H54 (cell line): Measurements from ENCODE around the gene FBXO15.

Source experiments
- DNase-seq: peaks from one replicate; pipeline ENCODE4 v3.0.0; 2011; ENCODE audit warnings: low spot score, mixed read lengths; ENCODE audit not compliant: insufficient read length
- FAIRE-seq: peaks from 3 replicates; lab custom pipeline; 2011; peaks lifted over from hg19 to GRCh38; lab: Jason Lieb, UNC
- POLR2A ChIP-seq: IDR thresholded peaks from 2 replicates; pipeline ENCODE4 v1.6.1; 2011; ENCODE audit warnings: low read depth, mild to moderate bottlenecking, low read length

The FBXO15 gene

DNA sequence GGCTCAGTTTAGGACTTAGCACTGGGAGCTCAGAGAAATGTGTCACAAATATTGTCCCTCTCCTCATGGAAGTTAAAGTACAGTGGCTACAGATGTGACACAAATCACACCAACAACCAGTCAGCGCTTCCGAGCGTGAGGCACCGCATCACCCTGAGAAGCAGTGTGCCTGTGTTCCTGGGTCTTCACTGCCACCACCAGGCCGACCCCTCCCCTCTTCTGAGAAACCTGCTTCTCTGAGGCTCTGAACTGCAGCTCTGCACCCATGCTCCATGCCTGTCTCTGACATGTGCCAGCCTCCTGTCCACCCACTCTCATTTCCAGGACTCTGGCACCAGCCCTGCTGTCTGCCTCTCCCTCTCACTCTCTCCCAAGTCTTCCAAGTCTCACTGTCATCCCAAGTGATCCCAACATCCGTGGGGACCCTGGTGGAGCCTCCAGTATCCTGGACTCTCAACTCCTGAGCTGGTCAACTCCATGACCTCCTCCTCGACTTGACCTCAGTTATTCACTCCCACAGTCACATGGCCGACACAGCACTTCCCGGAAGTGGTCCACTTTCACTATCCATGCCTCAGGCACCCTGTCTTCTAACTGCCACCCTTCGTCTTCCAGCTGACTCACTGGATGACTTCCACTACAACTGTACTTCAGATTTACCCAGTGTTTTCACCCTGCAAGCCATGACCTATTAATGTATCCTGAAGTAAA lies 73.5 kb downstream of the FBXO15 start:
- no peak for TF ChIP-seq POLR2A
- FAIRE-seq: no peak
- no peak for DNase-seq

DNA sequence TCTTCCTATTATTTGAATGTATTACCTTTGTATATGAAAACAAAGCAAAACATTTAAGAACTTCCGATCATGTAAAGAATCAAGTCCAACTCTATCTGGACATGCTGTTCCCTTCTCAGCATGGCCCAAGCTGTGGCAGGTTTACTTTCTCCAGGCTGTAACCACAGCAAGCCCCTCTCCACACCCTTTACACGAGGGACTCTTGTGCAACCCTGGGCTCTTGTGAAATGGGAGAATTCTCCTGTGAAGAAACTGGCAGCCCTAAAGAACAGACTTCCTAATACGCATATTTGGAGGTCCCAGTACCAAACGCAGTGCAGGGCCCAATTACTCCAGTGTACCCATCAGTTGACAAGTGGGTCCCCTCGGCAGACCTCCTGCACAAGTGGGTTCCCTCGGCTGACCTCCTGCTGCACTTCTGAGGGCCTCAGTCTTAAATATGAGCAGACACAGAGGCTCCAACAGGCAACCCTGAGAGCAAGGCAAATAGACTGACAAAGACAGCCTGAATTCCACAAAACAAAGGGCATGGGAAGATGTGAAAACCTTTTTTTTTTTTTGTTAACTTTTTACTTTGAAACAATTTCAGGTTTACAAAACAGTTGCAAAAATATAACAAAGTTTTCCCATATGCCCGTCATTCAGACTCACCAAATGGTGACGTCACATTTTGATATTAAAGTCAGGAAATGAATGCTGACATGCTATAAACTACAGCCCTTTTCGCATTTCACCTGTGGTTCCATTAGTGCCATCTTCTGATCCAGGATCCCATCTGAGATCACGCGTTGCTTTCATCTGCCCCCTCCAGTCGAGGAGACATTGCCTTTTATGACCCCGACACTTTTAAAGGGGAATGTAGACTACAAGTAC lies 78.2 kb downstream of the FBXO15 start:
- no peak for FAIRE-seq
- no peak for DNase-seq
- no peak for TF ChIP-seq POLR2A

DNA sequence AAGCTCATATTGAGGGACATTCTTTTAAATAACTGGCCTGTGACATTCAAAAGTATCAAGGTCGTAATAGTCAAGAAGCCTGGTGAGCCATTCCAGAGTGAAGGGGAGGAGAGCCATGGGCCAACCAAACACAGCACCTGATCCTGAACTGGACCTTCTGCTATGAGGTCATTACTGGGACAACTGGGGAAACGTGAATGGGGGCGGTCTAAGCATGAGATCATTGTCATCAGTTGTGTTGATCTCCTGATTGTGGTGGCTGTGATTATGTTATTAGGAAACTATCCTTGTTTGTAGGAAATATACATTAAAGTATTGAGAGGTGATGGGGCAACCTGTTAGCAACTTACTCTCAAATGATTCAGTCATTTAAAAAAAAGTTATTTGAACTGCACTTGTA lies 79.3 kb downstream of the FBXO15 start:
- FAIRE-seq (no peak), DNase-seq (no peak)
- TF ChIP-seq POLR2A: no peak

DNA sequence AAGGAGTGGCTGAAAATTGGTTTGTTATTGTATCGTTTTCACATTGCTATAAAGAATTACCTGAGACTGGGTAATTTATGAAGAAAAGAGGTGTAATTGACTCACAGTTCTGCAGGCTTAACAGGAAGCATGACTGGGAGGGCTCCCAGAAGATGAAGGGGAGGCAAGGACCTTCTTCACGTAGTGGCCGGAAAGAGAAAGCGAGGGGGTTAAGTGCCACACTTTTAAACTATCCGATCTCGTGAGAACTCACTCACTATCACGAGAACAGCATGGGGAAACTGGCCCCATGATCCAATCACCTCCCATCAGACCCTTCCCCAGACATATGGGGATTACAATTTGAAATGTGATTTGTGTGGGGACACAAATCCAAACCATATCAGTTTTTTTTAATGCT lies 81.6 kb downstream of the FBXO15 start:
- FAIRE-seq (no peak), DNase-seq (no peak)
- no peak for TF ChIP-seq POLR2A

DNA sequence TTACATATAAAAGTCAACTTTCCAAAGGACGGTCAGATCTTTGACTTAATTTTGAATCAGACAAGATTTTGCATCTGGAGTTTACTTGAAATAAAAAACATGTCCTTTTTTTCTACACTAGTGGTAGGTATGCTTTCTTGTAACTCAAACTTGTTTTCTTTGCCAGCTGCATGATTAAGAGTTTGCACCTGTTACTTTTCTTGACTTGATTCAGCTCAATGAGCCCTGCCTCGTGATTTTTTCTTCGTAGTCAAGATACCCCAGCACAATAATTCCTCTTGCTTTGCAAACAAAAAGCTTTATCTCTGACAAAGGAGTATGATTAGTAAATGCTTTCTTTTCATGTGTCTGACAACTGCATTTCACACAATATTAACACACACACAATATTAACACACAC lies 82.3 kb downstream of the FBXO15 start:
- FAIRE-seq: no peak
- TF ChIP-seq POLR2A: no peak
- no peak for DNase-seq

DNA sequence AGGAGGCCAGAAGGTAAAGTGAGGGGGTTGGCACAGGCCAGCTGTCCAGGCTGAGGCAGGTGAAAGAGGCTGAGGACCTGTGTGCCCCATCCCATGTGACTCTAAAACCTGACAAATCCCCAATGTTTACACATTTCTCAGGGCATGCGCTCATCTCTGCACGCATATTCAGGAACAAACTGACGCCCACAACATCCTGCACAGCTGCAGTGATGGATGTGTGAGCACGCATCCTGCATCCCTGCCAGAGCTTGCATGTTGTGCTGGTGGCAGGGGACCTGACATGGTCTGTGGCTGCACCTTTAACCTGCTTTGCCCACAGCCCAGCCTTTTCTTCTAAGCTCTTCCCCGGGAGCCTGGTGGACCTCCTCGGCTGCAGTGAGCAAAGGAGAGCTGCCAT lies 83.1 kb downstream of the FBXO15 start:
- no peak for DNase-seq
- no peak for FAIRE-seq
- TF ChIP-seq POLR2A: no peak

DNA sequence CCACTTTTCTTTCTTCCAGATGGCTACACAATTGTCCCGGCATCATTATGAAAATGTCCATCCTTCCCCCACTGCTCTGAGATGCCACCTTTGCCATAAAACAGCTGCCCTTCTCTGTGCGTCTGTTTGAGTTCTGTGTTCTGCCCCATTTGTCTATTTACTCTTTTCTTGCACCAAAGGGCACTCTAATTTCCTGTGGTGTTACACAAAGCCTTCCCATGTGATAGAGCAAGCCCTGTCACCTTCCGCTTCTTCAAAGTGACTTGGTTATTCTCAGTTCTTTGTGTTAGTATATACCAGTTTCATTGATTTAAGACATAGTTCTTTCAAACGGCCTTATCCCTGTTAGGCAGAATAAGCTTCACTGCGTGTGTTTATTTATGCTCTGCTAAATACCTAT lies 84.1 kb downstream of the FBXO15 start:
- TF ChIP-seq POLR2A: no peak
- no peak for FAIRE-seq
- DNase-seq: no peak

DNA sequence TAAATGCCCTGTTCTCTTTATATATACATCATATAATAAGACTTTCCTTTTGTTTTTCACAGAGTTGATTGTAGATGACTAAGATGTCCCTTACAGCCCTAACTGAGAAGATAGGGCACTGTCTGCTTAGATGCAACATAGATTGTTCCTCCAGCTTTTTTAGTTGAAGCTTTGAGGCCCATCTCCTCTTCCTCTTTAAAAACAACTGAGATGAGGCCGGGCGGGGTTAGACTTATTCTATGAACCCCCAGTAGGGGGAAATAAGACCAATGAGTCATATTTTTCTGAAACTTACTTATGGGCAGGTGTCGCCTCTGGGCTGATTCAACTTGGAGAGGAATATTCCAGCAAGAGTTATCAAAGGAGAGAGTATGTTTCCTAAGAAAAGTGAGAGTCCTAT lies 84.6 kb downstream of the FBXO15 start:
- no peak for FAIRE-seq
- no peak for TF ChIP-seq POLR2A
- no peak for DNase-seq

DNA sequence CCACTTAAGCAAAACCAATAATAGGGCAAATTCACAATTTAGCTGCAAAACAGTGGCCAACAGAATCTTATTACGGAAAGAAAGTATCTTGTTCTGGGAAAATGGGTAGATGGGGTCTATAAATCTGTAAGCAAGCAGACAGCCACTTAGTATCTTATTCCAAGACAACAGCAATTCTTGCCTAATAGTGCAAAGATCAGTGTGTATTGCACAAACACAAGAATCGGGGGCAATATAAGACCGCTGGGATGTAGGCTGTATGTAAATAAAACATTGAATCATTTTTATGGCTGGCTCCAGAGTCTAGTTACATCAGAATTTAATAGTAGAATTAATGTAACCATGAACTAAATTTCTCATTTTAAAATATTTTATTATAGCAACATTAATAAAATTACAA lies 85.6 kb downstream of the FBXO15 start:
- TF ChIP-seq POLR2A: no peak
- DNase-seq (no peak), FAIRE-seq (no peak)

DNA sequence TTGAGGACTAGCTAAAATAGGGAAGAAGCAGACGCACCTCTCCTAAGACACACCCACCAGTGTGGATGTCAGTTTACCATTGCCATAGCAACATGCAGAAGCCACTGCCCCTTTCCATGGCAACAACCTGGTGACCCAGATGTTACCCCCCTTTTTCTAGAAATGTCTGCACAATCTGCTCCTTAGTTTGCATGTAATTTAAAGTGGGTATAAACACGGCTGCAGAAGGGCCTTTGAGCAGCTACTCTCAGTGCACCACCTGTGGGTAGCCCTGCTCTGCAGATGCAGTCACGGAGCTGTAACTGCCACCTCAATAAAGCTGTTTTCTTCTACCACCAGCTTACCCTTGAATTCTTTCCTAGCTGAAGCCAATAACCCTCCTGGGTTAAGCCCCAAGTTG lies 87.1 kb downstream of the FBXO15 start:
- no peak for FAIRE-seq
- TF ChIP-seq POLR2A: no peak

DNA sequence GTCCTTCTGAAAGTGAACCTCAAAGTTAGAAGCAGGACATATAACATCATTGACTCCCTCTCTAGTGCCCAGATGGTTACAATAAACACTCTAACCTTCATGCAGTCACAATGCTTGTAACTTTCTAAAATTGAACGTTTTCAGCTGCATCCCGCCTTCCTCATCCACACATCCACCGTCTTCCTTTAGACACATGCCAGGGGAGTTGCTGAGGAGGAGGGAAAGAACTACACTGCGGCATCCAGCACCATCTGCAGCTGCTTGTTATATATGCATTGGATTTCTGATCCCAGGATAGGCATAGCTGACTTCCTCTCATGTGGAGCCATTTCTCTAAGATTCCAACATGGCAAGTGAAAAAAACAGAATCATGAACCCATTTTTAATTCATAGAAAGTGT lies 96.8 kb downstream of the FBXO15 start:
- FAIRE-seq (no peak), DNase-seq (no peak)
- no peak for TF ChIP-seq POLR2A

More for the DNA sequence above, 87.1 kb downstream of the FBXO15 start:
- DNase-seq: no peak

DNA sequence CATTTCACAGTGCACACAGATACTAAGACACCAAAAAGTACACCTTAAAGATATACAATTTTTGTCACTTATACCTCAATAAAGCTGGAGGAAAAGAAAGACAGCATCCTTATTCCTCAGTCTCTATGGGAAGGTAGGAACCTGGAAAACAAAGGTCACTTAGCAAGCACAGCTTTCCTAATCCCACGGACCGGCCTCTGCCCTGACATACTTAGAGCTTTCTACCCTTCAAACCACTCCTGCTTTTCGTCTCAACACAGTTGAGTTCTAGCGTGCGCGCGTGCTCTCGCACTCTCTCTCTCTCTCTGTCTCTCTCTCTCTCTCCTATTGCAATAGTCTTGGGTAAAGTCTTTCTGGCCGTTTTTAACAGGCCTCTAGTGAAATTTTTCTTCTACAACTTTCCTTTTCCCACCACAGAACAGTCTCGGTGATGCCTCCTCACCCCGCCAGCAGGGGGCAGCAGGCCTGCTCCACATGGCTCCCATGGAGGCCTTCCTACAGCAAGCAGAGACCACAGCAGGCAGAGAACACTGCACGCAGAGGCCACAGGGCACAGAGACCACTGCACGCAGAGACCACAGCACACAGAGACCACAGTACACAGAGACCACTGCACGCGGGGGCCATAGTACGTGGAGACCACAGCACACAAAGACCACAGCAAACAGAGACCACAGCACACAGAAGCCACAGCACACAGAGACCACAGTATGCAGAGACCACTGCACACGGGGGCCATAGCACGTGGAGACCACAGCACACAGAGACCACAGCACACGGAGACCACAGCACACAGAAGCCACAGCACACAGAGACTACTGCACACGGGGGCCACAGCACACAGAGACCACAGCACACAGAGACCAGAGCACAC lies 106.9 kb downstream of the FBXO15 start:
- no peak for TF ChIP-seq POLR2A
- DNase-seq (peak; percentile 3), FAIRE-seq (no peak)

DNA sequence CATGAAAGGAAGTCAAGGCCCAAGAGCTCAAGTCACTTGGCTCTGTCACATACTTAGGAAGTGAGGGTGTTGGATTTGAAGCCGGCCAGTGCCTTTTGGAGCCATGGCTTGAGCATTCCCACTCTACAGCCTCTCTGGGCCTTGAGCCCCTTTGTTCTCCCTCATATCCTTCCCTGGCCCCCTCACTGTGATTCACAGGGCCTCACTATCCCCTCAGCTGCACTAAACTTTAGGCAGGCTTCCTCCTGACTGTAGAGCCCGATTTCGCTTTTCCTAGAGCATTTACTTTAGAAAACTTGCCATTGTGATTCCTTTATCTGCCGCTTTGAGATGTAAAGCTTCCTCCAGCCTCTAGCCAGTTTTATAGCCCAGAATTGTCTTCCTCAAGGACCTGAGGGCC lies 107.6 kb downstream of the FBXO15 start:
- DNase-seq (no peak), FAIRE-seq (no peak)
- no peak for TF ChIP-seq POLR2A

DNA sequence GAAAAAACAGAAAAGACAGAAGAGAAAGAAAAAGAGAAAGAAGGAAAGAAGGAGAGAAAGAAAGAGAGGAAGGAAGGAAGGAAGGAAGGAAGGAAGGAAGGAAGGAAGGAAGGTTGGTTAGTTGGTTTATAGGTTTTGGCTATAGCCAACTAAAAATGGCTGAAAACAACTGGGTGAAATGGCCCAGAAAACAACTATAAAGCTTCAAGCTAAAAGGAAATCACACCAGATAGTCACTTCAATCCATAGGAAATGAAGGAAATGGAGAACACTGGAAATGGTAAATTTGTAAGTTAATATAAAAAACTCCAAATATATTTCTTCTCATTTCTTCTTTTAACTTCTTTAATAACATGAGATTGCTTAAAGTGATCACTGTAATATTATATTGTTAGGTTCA lies 118.5 kb downstream of the FBXO15 start:
- TF ChIP-seq POLR2A: no peak
- FAIRE-seq: no peak
- DNase-seq: no peak
